GM20000 (cell line): Measurements from ENCODE around the gene LHPP.

Source experiments
- DNase-seq: peaks from one replicate; pipeline ENCODE4 v3.0.0; 2012; ENCODE audit warnings: low spot score
- TF ChIP-seq, protein P1 (sequence below): IDR thresholded peaks from 2 replicates; pipeline ENCODE4 v1.5.1; 2012; ENCODE audit warnings: mild to moderate bottlenecking, control low read depth; ENCODE audit errors: extremely low read depth, missing control alignments

LHPP gene

GRCh38 chr10:124644236-124644635 lies 182.6 kb downstream of the LHPP start:
- TF ChIP-seq, protein P1, sequence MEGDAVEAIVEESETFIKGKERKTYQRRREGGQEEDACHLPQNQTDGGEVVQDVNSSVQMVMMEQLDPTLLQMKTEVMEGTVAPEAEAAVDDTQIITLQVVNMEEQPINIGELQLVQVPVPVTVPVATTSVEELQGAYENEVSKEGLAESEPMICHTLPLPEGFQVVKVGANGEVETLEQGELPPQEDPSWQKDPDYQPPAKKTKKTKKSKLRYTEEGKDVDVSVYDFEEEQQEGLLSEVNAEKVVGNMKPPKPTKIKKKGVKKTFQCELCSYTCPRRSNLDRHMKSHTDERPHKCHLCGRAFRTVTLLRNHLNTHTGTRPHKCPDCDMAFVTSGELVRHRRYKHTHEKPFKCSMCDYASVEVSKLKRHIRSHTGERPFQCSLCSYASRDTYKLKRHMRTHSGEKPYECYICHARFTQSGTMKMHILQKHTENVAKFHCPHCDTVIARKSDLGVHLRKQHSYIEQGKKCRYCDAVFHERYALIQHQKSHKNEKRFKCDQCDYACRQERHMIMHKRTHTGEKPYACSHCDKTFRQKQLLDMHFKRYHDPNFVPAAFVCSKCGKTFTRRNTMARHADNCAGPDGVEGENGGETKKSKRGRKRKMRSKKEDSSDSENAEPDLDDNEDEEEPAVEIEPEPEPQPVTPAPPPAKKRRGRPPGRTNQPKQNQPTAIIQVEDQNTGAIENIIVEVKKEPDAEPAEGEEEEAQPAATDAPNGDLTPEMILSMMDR = no peak
- no peak for DNase-seq

DNA sequence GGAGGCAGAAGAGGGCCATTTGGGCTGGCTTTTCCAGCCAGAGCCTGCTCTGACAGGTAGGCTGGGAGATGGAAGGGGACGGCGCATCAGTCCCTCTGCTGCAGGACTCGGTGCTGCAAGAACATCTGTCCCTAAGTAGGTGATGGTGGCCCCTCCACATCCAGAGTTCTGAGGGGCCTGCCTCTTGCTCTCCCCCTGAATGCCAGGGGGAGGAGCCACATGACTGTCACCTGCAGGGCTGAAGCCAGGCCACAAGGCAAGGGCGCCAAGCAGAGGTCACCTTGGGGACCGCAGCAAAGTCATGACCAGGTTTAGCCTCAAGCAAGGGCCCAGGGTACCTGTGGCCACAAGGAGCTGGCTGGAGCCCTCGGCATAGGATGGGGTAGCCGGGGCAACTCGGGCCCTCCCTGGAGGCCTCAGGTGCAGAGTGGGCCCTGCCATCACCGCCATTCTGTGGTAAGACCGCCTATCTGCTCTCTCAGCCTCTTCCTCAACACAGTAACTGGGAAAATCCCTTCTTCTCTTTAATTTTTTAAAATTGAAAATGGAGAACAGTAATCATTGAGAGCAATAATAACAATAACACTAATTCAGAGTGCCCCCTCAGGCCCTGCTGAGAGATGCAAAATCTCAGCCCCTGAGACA lies 183.3 kb downstream of the LHPP start:
- TF ChIP-seq, protein P1 = no peak
- no peak for DNase-seq

- no peak for DNase-seq
These were observed 184.0 kb downstream of the LHPP start for GRCh38 chr10:124645467-124646095.

GRCh38 chr10:124646483-124647352 lies 185.1 kb downstream of the LHPP start:
- TF ChIP-seq, protein P1 = no peak
- no peak for DNase-seq

More at GRCh38 chr10:124645467-124646095, 184.0 kb downstream of the LHPP start:
- TF ChIP-seq, protein P1 = no peak

- peak; percentile 68 for DNase-seq
- TF ChIP-seq, protein P1 = peak; percentile 30
These were observed 186.0 kb downstream of the LHPP start for GRCh38 chr10:124647421-124648130.

DNA sequence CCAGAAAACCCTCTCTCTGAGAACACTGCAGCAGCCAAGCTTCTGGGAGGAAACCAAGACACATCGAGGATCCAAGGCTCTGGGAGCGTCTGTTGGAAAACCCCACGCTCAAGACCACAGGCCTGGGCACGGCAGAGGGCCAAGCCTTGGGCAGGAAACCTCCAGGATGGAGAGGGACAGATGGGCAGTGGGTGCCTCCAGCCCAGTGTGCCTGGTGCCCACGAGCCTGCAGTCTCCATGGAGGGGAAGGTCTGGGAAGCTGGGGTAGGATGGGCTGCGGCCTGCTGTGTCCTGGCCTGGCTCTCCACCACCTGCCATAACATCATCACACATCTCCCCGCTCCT lies 186.5 kb downstream of the LHPP start:
- TF ChIP-seq, protein P1 = no peak
- DNase-seq = no peak
